ENCODE data around the gene ACOX2.

ACOX2 gene

GRCh38 chr3:58471025-58471887 is 65.7 kb downstream of the ACOX2 start:
- DNase-seq, result no peak

GRCh38 chr3:58470363-58471024 is 66.5 kb downstream of the ACOX2 start:
- no peak for DNase-seq

GRCh38 chr3:58469096-58469495 is 67.9 kb downstream of the ACOX2 start:
- DNase-seq, result no peak

GRCh38 chr3:58466899-58467563 is 70.0 kb downstream of the ACOX2 start:
- no peak for DNase-seq

GRCh38 chr3:58464866-58465265 is 72.1 kb downstream of the ACOX2 start:
- no peak for DNase-seq

GRCh38 chr3:58463942-58464271 is 73.1 kb downstream of the ACOX2 start:
- no peak for DNase-seq

- peak; percentile 7 for DNase-seq
Measured at GRCh38 chr3:58463181-58463941, 73.6 kb downstream of the ACOX2 start.

GRCh38 chr3:58462829-58463180 is 74.2 kb downstream of the ACOX2 start:
- DNase-seq, result no peak

GRCh38 chr3:58459160-58459559 is 77.8 kb downstream of the ACOX2 start:
- no peak for DNase-seq

Measured in cortex of kidney (tissue), 1 donor.